ENCODE results near the gene MUSTN1.

GRCh38 chr3:52836986-52837385, 2.2 kb upstream of the MUSTN1 start:
- TF ChIP-seq, protein P1, sequence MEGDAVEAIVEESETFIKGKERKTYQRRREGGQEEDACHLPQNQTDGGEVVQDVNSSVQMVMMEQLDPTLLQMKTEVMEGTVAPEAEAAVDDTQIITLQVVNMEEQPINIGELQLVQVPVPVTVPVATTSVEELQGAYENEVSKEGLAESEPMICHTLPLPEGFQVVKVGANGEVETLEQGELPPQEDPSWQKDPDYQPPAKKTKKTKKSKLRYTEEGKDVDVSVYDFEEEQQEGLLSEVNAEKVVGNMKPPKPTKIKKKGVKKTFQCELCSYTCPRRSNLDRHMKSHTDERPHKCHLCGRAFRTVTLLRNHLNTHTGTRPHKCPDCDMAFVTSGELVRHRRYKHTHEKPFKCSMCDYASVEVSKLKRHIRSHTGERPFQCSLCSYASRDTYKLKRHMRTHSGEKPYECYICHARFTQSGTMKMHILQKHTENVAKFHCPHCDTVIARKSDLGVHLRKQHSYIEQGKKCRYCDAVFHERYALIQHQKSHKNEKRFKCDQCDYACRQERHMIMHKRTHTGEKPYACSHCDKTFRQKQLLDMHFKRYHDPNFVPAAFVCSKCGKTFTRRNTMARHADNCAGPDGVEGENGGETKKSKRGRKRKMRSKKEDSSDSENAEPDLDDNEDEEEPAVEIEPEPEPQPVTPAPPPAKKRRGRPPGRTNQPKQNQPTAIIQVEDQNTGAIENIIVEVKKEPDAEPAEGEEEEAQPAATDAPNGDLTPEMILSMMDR (conservative IDR thresholded peaks at IDR 0.05; ENCODE audit: low read length), result no peak
- no peak for TF ChIP-seq EZH2phosphoT487 (IDR thresholded peaks at IDR 0.05; ENCODE audit: borderline replicate concordance)
